Neural cell (in vitro differentiated cells): Measurements from ENCODE around the gene ABHD14A. TPM values are rescaled to one million over a fixed set of nuclear protein-coding genes. Genes with fewer than 3 reads are reported as not detected.

Source experiments
- H2AFZ ChIP-seq: fragments of 200-600, 300-800 bp; sonication (generic), shearing (Covaris generic); 2 replicates; pipeline ENCODE4 v1.6.0; 2014; ENCODE audit warnings: low read depth, mild to moderate bottlenecking, antibody characterized with exemption, low read length, moderate library complexity
- H3F3A ChIP-seq: fragments of 200-600 bp; shearing (Covaris generic); 2 replicates; pipeline ENCODE4 v1.6.1; 2016; ENCODE audit warnings: mild to moderate bottlenecking, moderate library complexity, mixed read lengths, antibody characterized with exemption, low read length; ENCODE audit not compliant: insufficient read depth, poor library complexity, severe bottlenecking
- H3K27ac ChIP-seq: fragments of 200-600, 300-800 bp; sonication (generic), shearing (Covaris generic); 2 replicates; pipeline ENCODE4 v1.5.1; 2014; ENCODE audit warnings: mild to moderate bottlenecking, low read length, moderate library complexity
- H3K27me3 ChIP-seq: fragments of 300-800, 200-600 bp; sonication (generic), shearing (Covaris generic); 2 replicates; pipeline ENCODE4 v1.6.0; 2014; ENCODE audit warnings: mild to moderate bottlenecking, low read depth, low read length, moderate library complexity; ENCODE audit not compliant: insufficient read depth
- H3K36me3 ChIP-seq: fragments of 300-800, 200-600 bp; sonication (generic), shearing (Covaris generic); 2 replicates; pipeline ENCODE4 v1.5.1; 2014; ENCODE audit warnings: mild to moderate bottlenecking, antibody characterized with exemption, low read length, moderate library complexity; ENCODE audit not compliant: insufficient read depth
- H3K4me2 ChIP-seq: fragments of 300-800, 200-600 bp; sonication (generic), shearing (Covaris generic); 2 replicates; pipeline ENCODE4 v1.6.0; 2014; ENCODE audit warnings: mild to moderate bottlenecking, low read length
- H3K4me3 ChIP-seq: fragments of 300-800, 200-600 bp; sonication (generic), shearing (Covaris generic); 2 replicates; pipeline ENCODE4 v1.5.1; 2014; ENCODE audit warnings: mild to moderate bottlenecking, low read length, moderate library complexity
- H3K79me2 ChIP-seq: fragments of 200-600 bp; shearing (Covaris generic); replicated peaks from 2 replicates; pipeline ENCODE4 v1.6.0; 2014; ENCODE audit warnings: mild to moderate bottlenecking, low read length, moderate library complexity; ENCODE audit not compliant: insufficient read depth
- H3K9ac ChIP-seq: fragments of 300-800, 200-600 bp; sonication (generic), shearing (Covaris generic); 2 replicates; pipeline ENCODE4 v1.6.1; 2016; ENCODE audit warnings: mild to moderate bottlenecking, low read length, mixed read lengths
- H3K9me2 ChIP-seq: fragments of 200-600 bp; shearing (Covaris generic); 2 replicates; pipeline ENCODE4 v1.6.1; 2016; ENCODE audit warnings: mild to moderate bottlenecking, low read length, mixed read lengths; ENCODE audit not compliant: insufficient read depth
- H3K9me3 ChIP-seq: fragments of 200-600, 300-800 bp; sonication (generic), shearing (Covaris generic); 2 replicates; pipeline ENCODE4 v1.6.1; 2016; ENCODE audit warnings: mild to moderate bottlenecking, mixed run types, low read length, moderate library complexity, mixed read lengths
- H4K20me1 ChIP-seq: fragments of 200-600 bp; shearing (Covaris generic); 2 replicates; pipeline ENCODE4 v1.6.1; 2016; ENCODE audit warnings: mild to moderate bottlenecking, mixed run types; ENCODE audit not compliant: insufficient read depth
- EP300 ChIP-seq: fragments of 450-650 bp; conservative IDR thresholded peaks from 2 replicates; pipeline ENCODE4 v1.6.1; 2014; ENCODE audit warnings: antibody characterized with exemption, mild to moderate bottlenecking, moderate library complexity; ENCODE audit not compliant: poor library complexity, severe bottlenecking
- EZH2 ChIP-seq: fragments of 200-600, 300-800 bp; shearing (Covaris generic), sonication (generic); IDR thresholded peaks from 2 replicates; pipeline ENCODE4 v1.6.1; 2014; ENCODE audit warnings: antibody characterized with exemption, low read length, borderline replicate concordance, mild to moderate bottlenecking; ENCODE audit not compliant: insufficient read depth, poor library complexity, severe bottlenecking
- MXI1 ChIP-seq: fragments of 450-650 bp; conservative IDR thresholded peaks from 2 replicates; pipeline ENCODE4 v1.6.1; 2014; ENCODE audit warnings: antibody characterized with exemption, mild to moderate bottlenecking; ENCODE audit not compliant: poor library complexity, severe bottlenecking
- POLR2AphosphoS5 ChIP-seq: IDR thresholded peaks from 2 replicates; pipeline ENCODE4 v1.6.1; 2012
- RAD21 ChIP-seq: fragments of 450-650 bp; conservative IDR thresholded peaks from 2 replicates; pipeline ENCODE4 v1.6.1; 2014; ENCODE audit warnings: antibody characterized with exemption, mild to moderate bottlenecking, moderate library complexity
- SMC3 ChIP-seq: fragments of 450-650 bp; conservative IDR thresholded peaks from 2 replicates; pipeline ENCODE4 v1.6.1; 2014; ENCODE audit warnings: antibody characterized with exemption, mild to moderate bottlenecking, moderate library complexity; ENCODE audit not compliant: poor library complexity
- TAF1 ChIP-seq: IDR thresholded peaks from 2 replicates; pipeline ENCODE4 v1.6.1; 2012; ENCODE audit warnings: low read depth
- polyA plus RNA-seq: library from polyadenylated mRNA; depleted of rRNA; stranded (reverse); fragments of >200 nt; gene quantifications from 2 replicates; pipeline ENCODE4 v1.2.3, GENCODE V29; 2014
- TF ChIP-seq, protein P1 (sequence below): fragments of 450-650 bp; IDR thresholded peaks from 2 replicates; pipeline ENCODE4 v1.5.1; 2014; ENCODE audit warnings: antibody characterized with exemption, mild to moderate bottlenecking, moderate library complexity; ENCODE audit not compliant: poor library complexity, severe bottlenecking
- TF ChIP-seq, protein P2 (sequence below): IDR thresholded peaks from 2 replicates; pipeline ENCODE4 v1.6.1; 2012; ENCODE audit warnings: borderline replicate concordance

ABHD14A gene
- polyA plus RNA-seq, 1 donor from 2014 or later = 57.8 TPM

DNA sequence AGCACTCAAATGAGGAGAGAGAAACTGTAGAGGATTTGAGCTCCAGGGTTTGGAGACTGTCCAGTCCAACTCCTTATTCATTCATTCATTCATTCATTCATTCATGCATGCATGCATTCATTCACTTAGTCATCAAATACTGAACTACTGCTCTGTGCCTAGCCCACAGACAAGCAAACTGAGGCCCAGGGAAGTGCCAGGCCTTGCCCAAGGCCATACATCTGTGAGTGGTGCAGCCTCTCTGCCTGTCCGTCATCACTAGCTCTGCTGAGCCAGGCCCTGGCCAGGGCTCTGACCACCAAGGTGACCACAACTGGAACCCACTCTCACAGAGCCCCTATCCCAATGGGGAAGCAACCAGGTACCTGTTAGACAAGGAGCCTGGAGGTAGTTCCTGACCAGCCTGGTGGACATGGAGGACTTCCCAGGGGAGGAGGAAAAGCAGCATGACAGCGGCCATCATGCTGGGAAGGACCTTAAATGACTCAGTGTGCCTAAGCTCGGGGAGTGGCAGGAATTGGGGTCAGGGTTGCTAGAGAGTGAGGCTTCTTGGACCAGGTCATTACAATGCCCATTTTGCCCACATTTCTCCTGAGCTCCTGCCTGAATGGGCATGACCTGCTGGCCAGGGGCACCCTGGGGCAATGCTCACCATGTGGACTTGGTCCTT is 48.4 kb downstream of the ABHD14A start:
- H3K4me2 ChIP-seq = no peak overlapping the region
- no peak overlapping the region for H3K9ac ChIP-seq
- no peak overlapping the region for H2AFZ ChIP-seq
- H3K79me2 ChIP-seq = no peaks in the 10 kb centered on the region
- no peaks in the 10 kb centered on the region for H3K9me3 ChIP-seq
- no peaks in the 10 kb centered on the region for H4K20me1 ChIP-seq
- H3K27ac ChIP-seq = no peak overlapping the region
- no peaks in the 10 kb centered on the region for H3F3A ChIP-seq
- no peaks in the 10 kb centered on the region for H3K36me3 ChIP-seq
- no peak overlapping the region for H3K4me3 ChIP-seq
- TF ChIP-seq TAF1 (no peak), SMC3 (no peak), POLR2AphosphoS5 (no peak), RAD21 (no peak), EZH2 (no peak), EP300 (no peak), MXI1 (no peak)
- TF ChIP-seq, protein P1, sequence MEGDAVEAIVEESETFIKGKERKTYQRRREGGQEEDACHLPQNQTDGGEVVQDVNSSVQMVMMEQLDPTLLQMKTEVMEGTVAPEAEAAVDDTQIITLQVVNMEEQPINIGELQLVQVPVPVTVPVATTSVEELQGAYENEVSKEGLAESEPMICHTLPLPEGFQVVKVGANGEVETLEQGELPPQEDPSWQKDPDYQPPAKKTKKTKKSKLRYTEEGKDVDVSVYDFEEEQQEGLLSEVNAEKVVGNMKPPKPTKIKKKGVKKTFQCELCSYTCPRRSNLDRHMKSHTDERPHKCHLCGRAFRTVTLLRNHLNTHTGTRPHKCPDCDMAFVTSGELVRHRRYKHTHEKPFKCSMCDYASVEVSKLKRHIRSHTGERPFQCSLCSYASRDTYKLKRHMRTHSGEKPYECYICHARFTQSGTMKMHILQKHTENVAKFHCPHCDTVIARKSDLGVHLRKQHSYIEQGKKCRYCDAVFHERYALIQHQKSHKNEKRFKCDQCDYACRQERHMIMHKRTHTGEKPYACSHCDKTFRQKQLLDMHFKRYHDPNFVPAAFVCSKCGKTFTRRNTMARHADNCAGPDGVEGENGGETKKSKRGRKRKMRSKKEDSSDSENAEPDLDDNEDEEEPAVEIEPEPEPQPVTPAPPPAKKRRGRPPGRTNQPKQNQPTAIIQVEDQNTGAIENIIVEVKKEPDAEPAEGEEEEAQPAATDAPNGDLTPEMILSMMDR = no peak
- TF ChIP-seq, protein P2, sequence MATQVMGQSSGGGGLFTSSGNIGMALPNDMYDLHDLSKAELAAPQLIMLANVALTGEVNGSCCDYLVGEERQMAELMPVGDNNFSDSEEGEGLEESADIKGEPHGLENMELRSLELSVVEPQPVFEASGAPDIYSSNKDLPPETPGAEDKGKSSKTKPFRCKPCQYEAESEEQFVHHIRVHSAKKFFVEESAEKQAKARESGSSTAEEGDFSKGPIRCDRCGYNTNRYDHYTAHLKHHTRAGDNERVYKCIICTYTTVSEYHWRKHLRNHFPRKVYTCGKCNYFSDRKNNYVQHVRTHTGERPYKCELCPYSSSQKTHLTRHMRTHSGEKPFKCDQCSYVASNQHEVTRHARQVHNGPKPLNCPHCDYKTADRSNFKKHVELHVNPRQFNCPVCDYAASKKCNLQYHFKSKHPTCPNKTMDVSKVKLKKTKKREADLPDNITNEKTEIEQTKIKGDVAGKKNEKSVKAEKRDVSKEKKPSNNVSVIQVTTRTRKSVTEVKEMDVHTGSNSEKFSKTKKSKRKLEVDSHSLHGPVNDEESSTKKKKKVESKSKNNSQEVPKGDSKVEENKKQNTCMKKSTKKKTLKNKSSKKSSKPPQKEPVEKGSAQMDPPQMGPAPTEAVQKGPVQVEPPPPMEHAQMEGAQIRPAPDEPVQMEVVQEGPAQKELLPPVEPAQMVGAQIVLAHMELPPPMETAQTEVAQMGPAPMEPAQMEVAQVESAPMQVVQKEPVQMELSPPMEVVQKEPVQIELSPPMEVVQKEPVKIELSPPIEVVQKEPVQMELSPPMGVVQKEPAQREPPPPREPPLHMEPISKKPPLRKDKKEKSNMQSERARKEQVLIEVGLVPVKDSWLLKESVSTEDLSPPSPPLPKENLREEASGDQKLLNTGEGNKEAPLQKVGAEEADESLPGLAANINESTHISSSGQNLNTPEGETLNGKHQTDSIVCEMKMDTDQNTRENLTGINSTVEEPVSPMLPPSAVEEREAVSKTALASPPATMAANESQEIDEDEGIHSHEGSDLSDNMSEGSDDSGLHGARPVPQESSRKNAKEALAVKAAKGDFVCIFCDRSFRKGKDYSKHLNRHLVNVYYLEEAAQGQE = no peak
- no peaks in the 10 kb centered on the region for H3K27me3 ChIP-seq
- H3K9me2 ChIP-seq = no peaks in the 10 kb centered on the region

DNA sequence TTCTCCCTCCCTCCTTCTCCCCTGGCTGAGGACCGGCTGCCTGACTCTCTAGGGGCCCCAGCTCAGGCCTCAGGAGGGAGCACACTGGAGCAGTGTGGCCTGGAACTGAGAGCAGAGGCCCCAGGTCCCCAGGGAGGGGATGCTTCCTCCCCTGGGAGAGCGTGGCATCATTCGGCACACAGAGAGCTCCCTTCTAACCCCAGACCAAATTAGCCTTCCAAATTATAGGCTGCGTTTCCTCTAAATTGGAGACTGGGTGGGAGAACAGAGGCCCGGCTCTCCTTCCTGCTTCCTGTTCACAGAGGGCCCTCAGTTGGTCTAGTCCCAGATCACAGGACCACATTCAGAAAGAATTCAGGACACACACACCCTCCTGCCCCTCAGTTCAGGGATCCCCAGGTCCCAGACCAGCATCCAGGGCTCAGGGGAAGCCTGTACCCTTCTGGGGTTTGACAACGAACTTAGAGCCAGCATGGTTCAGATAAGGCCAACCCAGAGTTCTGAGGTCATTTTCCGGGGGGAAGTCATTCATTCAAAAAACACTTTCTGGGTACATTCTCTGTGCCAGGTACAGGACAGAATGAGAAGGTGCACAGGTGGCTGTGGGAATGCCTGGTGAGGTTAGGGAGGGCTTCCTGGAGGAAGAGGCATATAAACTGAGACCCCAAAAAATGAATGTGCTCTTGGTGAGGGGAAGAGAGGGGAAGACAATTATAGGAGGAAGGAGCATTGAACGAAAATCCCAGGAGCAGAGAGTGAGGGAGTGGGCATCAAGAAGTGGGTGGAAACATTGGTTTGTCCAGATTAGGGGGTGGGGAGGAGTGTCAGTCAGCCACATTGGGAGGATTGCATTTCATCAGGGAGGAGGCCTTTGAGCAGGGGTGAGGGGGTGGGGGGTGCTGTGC is 49.2 kb downstream of the ABHD14A start:
- no peaks in the 10 kb centered on the region for H3K36me3 ChIP-seq
- no peak overlapping the region for H3K27ac ChIP-seq
- no peak for TF ChIP-seq TAF1
- no peak for TF ChIP-seq EP300
- no peaks in the 10 kb centered on the region for H3K27me3 ChIP-seq
- no peaks in the 10 kb centered on the region for H3K9me2 ChIP-seq
- no peaks in the 10 kb centered on the region for H4K20me1 ChIP-seq
- no peak overlapping the region for H2AFZ ChIP-seq
- H3K4me2 ChIP-seq = no peak overlapping the region
- H3K4me3 ChIP-seq = no peak overlapping the region
- H3K9ac ChIP-seq = no peak overlapping the region
- no peaks in the 10 kb centered on the region for H3K79me2 ChIP-seq
- H3F3A ChIP-seq = no peaks in the 10 kb centered on the region
- H3K9me3 ChIP-seq = no peaks in the 10 kb centered on the region
